ENCODE results near the gene JPH4. TPM values are rescaled to one million over a fixed set of nuclear protein-coding genes. Genes with fewer than 3 reads are reported as not detected.

JPH4 gene
- total and polyA plus RNA-seq, 7 experiments from 2014 or later, result 0.13 to 1.2 (median 0.16) TPM; not detected in 4

DNA sequence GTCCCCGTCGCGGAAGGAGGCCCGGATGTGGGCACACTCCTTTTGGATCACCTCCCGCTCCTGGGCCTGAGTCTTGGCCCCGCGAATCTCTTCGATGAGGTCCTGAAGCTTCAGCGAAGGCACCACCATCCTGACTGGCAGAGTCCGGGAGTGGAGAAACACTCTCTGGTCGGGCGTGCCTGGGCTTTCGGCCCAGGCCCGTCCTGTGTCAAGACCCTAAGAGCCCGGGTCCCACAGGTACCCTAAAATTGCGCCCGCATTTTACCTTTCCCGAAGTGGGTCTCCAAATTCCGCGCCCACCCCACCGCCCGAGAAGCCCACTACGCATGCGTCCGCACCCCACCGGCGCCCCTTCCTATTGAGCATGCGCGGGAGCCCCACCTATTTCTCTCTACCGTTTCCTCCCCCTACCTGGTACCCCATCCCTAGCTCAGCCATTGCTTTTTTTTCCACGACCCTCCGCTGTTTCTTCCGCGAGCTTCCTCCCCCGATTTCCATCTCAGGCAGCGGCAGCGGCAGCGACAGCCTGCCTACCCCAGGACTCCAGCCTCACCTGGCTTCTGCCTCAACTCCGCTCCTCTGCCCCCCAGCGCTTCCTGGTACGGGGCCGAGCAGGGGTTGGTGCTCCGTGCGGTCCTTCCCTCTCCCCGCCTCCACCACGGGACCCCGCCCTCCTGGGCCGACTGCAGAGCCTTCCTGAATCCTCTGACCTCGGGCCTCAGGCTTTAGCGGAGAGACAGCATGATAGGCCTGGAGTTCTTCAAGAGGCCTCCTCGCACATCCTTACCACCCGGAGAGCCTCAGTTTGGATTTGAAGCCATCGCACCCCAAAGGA lies 11.2 kb downstream of the JPH4 start, which contains the start of gene AP1G2:
Gene AP1G2, minus strand, starts transcription at position 606 of the 835 bp plus-strand sequence. Its CDS starts 477 bp downstream, at position 129.
- Mint-ChIP-seq H3K4me1 (peaks cover 19 to 48% (median 43%) of the 10 kb centered on the region in 7 donors), H3K9me3 (peaks cover 0 to 5% (median 0%) of the 10 kb centered on the region in 11 donors), H3K36me3 (peaks cover 0 to 17% (median 8%) of the 10 kb centered on the region in 5 donors), H3K4me3 (peak within 1 kb of the TSS; percentile 98 to 100 (median 99)), H3K27ac (peak within 1 kb of the TSS; percentile 96 to 99 (median 98)), H3K27me3 (peaks cover 0 to 11% (median 0%) of the 10 kb centered on the region in 5 donors)
- ChIA-PET CTCF (interaction anchor here (0.9 to 1.5 kb wide), 3 partner anchors 89 to 387 kb away, joined by 3 to 5 read pairs (median 3); partner anchors contain the start of gene DHRS4), POLR2A (interaction anchor here (0.9 to 2.4 kb wide), 7 partner anchors 11 to 473 kb away, joined by 3 to 15 read pairs (median 4); partner anchors contain the start of genes ACIN1, C14orf119 and THTPA)
- Histone ChIP-seq H3K27ac (ENCODE audit: low read depth, low read length) (peak within 1 kb of the TSS; percentile 81), H3K27me3 (ENCODE audit: control insufficient read depth in 2 of 2, insufficient read depth in 2 of 2, low read length in 2 of 2) (no peaks in the 10 kb centered on the region), H3K4me3 (ENCODE audit: low read length) (peak within 1 kb of the TSS; percentile 98), H3K4me1 (ENCODE audit: control insufficient read depth in 2 of 2, insufficient read depth in 2 of 2, low read length in 2 of 2) (peaks cover 14 to 16% of the 10 kb centered on the region in 2 donors), H3K9me3 (ENCODE audit: control insufficient read depth in 2 of 3, low read length in 3 of 3) (no peaks in the 10 kb centered on the region), H3K36me3 (ENCODE audit: control insufficient read depth in 2 of 3, insufficient read depth in 3 of 3, low read length in 3 of 3) (peaks cover 0 to 40% (median 0%) of the 10 kb centered on the region in 3 experiments)
- peak; percentile 93 for ATAC-seq
- DNase-seq, result peak; percentile 67 to 87 (median 83)
- intact Hi-C loops (cut with micrococcal nuclease), result loop anchor here (1.0 to 5.0 kb wide), 7 partner anchors 11 to 705 kb away; partner anchors contain the start of genes NGDN (in 1 of the 2), PABPN1 (in 1 of the 2), RABGGTA (in 1 of the 2) and THTPA (in 1 of the 2)

GRCh38 chr14:23566778-23567185 lies 11.8 kb downstream of the JPH4 start:
- Histone ChIP-seq H3K4me3 (ENCODE audit: low read length) (peak overlapping the region; percentile 98), H3K27me3 (ENCODE audit: control insufficient read depth in 2 of 2, insufficient read depth in 2 of 2, low read length in 2 of 2) (no peaks in the 10 kb centered on the region), H3K27ac (ENCODE audit: low read depth, low read length) (peak overlapping the region; percentile 81), H3K36me3 (ENCODE audit: control insufficient read depth in 2 of 3, insufficient read depth in 3 of 3, low read length in 3 of 3) (peaks cover 0 to 46% (median 4%) of the 10 kb centered on the region in 3 experiments), H3K4me1 (ENCODE audit: control insufficient read depth in 2 of 2, insufficient read depth in 2 of 2, low read length in 2 of 2) (peaks cover 14 to 16% of the 10 kb centered on the region in 2 donors), H3K9me3 (ENCODE audit: control insufficient read depth in 2 of 3, low read length in 3 of 3) (no peaks in the 10 kb centered on the region)
- Mint-ChIP-seq H3K27me3 (peaks cover 0 to 4% (median 0%) of the 10 kb centered on the region in 5 donors), H3K36me3 (peaks cover 1 to 21% (median 8%) of the 10 kb centered on the region in 5 donors), H3K27ac (peak overlapping the region; percentile 87 to 99 (median 97)), H3K4me1 (peaks cover 19 to 46% (median 43%) of the 10 kb centered on the region in 7 donors), H3K9me3 (peaks cover 0 to 5% (median 0%) of the 10 kb centered on the region in 11 donors), H3K4me3 (peak overlapping the region; percentile 98 to 100 (median 99))
- POLR2A ChIA-PET, result interaction anchor here (0.9 to 2.4 kb wide), 5 partner anchors 10 to 91 kb away, joined by 3 to 15 read pairs (median 4); partner anchors contain the start of gene THTPA
- intact Hi-C loops (cut with micrococcal nuclease), result loop anchor here (1.0 to 5.0 kb wide), 7 partner anchors 10 to 706 kb away; partner anchors contain the start of genes NGDN (in 1 of the 2), PABPN1 (in 1 of the 2), RABGGTA (in 1 of the 2) and THTPA (in 1 of the 2)
- no peak for ATAC-seq
- CTCF ChIA-PET, result interaction anchor here (0.6 to 1.5 kb wide), 4 partner anchors 88 to 546 kb away, joined by 3 to 5 read pairs (median 3); partner anchors contain the start of gene DHRS4
- no peak for DNase-seq

GRCh38 chr14:23566112-23566777 lies 12.3 kb downstream of the JPH4 start:
- ATAC-seq, result no peak
- peaks cover 0 to 51% (median 9%) of the 10 kb centered on the region in 3 experiments for H3K36me3 ChIP-seq (ENCODE audit: control insufficient read depth in 2 of 3, insufficient read depth in 3 of 3, low read length in 3 of 3)
- Mint-ChIP-seq H3K9me3 (peaks cover 0 to 5% (median 0%) of the 10 kb centered on the region in 11 donors), H3K27ac (peak overlapping the region; percentile 87 to 99 (median 97)), H3K36me3 (peaks cover 6 to 25% (median 8%) of the 10 kb centered on the region in 5 donors), H3K27me3 (peaks cover 0 to 3% (median 0%) of the 10 kb centered on the region in 5 donors), H3K4me3 (peak overlapping the region; percentile 98 to 100 (median 99)), H3K4me1 (peaks cover 19 to 46% (median 43%) of the 10 kb centered on the region in 7 donors)
- POLR2A ChIA-PET, result interaction anchor here (1.0 to 2.4 kb wide), 2 partner anchors 10 to 56 kb away, joined by 5 to 15 read pairs; partner anchors contain the start of gene THTPA
- intact Hi-C loops (cut with micrococcal nuclease), result loop anchor here in 1 of 2 donors (2.0 to 5.0 kb wide), 2 partner anchors 97 to 706 kb away; partner anchors contain the start of genes NGDN and RABGGTA
- CTCF ChIA-PET, result interaction anchor here (0.6 to 1.2 kb wide), 3 partner anchors 88 to 546 kb away, joined by 3 to 5 read pairs (median 3); no protein-coding TSS in a partner anchor
- H3K27ac ChIP-seq (ENCODE audit: low read depth, low read length), result peak overlapping the region; percentile 81
- peak overlapping the region; percentile 98 for H3K4me3 ChIP-seq (ENCODE audit: low read length)
- no peaks in the 10 kb centered on the region for H3K9me3 ChIP-seq (ENCODE audit: control insufficient read depth in 2 of 3, low read length in 3 of 3)
- peaks cover 14 to 16% of the 10 kb centered on the region in 2 donors for H3K4me1 ChIP-seq (ENCODE audit: control insufficient read depth in 2 of 2, insufficient read depth in 2 of 2, low read length in 2 of 2)
- H3K27me3 ChIP-seq (ENCODE audit: control insufficient read depth in 2 of 2, insufficient read depth in 2 of 2, low read length in 2 of 2), result no peaks in the 10 kb centered on the region
- DNase-seq, result no peak

GRCh38 chr14:23565626-23566025 lies 13.0 kb downstream of the JPH4 start:
- ATAC-seq (no peak), DNase-seq (no peak)
- peaks cover 6 to 29% (median 9%) of the 10 kb centered on the region in 5 donors for H3K36me3 Mint-ChIP-seq
- ChIA-PET CTCF (interaction anchor here (0.7 kb wide), 1 partner anchor 87 kb away, joined by 3 read pairs; no protein-coding TSS in a partner anchor), POLR2A (no interaction called here)
- no peak overlapping the region for H3K4me3 ChIP-seq (ENCODE audit: low read length)
- peaks cover 0 to 5% (median 0%) of the 10 kb centered on the region in 11 donors for H3K9me3 Mint-ChIP-seq
- no peak overlapping the region for H3K27ac ChIP-seq (ENCODE audit: low read depth, low read length)
- intact Hi-C loops (cut with micrococcal nuclease), result loop anchor here in 1 of 2 donors (2.0 to 5.0 kb wide), 2 partner anchors 97 to 707 kb away; partner anchors contain the start of genes NGDN and RABGGTA
- H3K36me3 ChIP-seq (ENCODE audit: control insufficient read depth in 2 of 3, insufficient read depth in 3 of 3, low read length in 3 of 3), result peaks cover 0 to 58% (median 14%) of the 10 kb centered on the region in 3 experiments
- no peaks in the 10 kb centered on the region for H3K9me3 ChIP-seq (ENCODE audit: control insufficient read depth in 2 of 3, low read length in 3 of 3)
- H3K27ac Mint-ChIP-seq, result peak overlapping the region in 5 of 9 donors; percentile 12 to 99 (median 51)
- peak overlapping the region in 6 of 10 donors; percentile 17 to 100 (median 38) for H3K4me3 Mint-ChIP-seq
- peaks cover 19 to 49% (median 43%) of the 10 kb centered on the region in 7 donors for H3K4me1 Mint-ChIP-seq
- H3K27me3 Mint-ChIP-seq, result peaks cover 0 to 3% (median 0%) of the 10 kb centered on the region in 5 donors
- peaks cover 14 to 16% of the 10 kb centered on the region in 2 donors for H3K4me1 ChIP-seq (ENCODE audit: control insufficient read depth in 2 of 2, insufficient read depth in 2 of 2, low read length in 2 of 2)
- H3K27me3 ChIP-seq (ENCODE audit: control insufficient read depth in 2 of 2, insufficient read depth in 2 of 2, low read length in 2 of 2), result no peaks in the 10 kb centered on the region

- no peak for ATAC-seq
- Histone ChIP-seq H3K4me3 (ENCODE audit: low read length) (no peak overlapping the region), H3K27me3 (ENCODE audit: control insufficient read depth in 2 of 2, insufficient read depth in 2 of 2, low read length in 2 of 2) (no peaks in the 10 kb centered on the region), H3K36me3 (ENCODE audit: control insufficient read depth in 2 of 3, insufficient read depth in 3 of 3, low read length in 3 of 3) (peaks cover 0 to 65% (median 21%) of the 10 kb centered on the region in 3 experiments), H3K27ac (ENCODE audit: low read depth, low read length) (no peak overlapping the region), H3K9me3 (ENCODE audit: control insufficient read depth in 2 of 3, low read length in 3 of 3) (no peaks in the 10 kb centered on the region), H3K4me1 (ENCODE audit: control insufficient read depth in 2 of 2, insufficient read depth in 2 of 2, low read length in 2 of 2) (peaks cover 14 to 16% of the 10 kb centered on the region in 2 donors)
- Mint-ChIP-seq H3K4me1 (peaks cover 19 to 49% (median 46%) of the 10 kb centered on the region in 7 donors), H3K27me3 (peaks cover 0 to 3% (median 0%) of the 10 kb centered on the region in 5 donors), H3K4me3 (peak overlapping the region in 3 of 10 donors; percentile 0 to 45 (median 25)), H3K9me3 (peaks cover 0 to 5% (median 0%) of the 10 kb centered on the region in 11 donors), H3K27ac (peak overlapping the region in 5 of 9 donors; percentile 13 to 57 (median 41)), H3K36me3 (peaks cover 8 to 33% (median 9%) of the 10 kb centered on the region in 5 donors)
- CTCF ChIA-PET, result no interaction called here
- intact Hi-C loops (cut with micrococcal nuclease), result loop anchor here in 1 of 2 donors (5.0 kb wide), 1 partner anchor 707 kb away; the partner anchor contains the start of gene RABGGTA
- POLR2A ChIA-PET, result no interaction called here
- DNase-seq, result no peak
Measured at GRCh38 chr14:23564876-23565275, 13.7 kb downstream of the JPH4 start.
